Measurements from ENCODE around the gene SLC6A11. TPM values are rescaled to one million over a fixed set of nuclear protein-coding genes. Genes with fewer than 3 reads are reported as not detected.

SLC6A11 gene
- total and polyA plus RNA-seq, 9 of the 15 experiments (the other 6 are each of a cell fraction or from before 2014, with no cell fraction given) = 0.04 TPM; not detected in 8

DNA sequence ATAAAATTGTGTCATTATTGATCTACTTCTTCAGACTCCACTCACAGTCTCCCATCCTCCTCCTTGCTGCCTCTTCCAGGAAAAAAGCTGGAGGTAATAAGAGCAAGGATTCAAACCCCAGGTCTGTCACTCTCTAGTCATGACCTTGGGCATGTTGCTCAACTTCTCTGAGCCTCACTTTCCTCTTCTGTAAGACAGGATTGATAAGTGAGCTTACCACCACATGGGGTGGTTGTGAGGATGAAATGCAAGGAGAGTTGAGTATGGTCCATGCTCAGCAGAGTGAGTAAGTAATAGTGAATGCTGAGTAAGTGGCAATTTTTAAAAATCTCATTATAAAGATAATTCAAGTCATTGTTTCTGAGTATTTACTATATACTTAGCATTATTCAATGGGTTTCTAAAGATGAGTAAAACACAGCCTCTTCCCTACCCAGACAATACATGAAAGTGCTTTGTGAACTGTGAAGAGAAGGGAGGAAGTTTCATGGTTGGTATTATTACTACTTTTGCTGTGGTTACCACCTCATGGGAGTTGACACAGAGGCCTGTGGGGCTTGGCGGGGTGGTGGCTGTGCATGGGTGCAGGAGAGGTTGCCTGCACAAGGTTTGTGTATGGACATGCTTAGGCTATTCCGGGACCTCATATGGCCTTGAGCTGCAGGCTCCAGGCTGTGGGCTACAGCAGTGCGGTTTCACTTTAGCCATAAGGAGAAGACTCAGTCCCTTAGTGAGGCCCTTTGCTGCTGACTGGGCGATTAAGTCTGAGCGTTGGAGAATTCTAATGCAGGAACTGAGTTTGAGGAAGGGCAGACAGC lies 30.0 kb downstream of the SLC6A11 start:
- Histone ChIP-seq H3K4me3 (no peak overlapping the region), H3K9me1 (ENCODE audit: control insufficient read depth, insufficient read depth, low read length) (no peaks in the 10 kb centered on the region), H2AFZ (ENCODE audit: low read depth, low read length) (no peak overlapping the region), H3K27me3 (ENCODE audit: control insufficient read depth in 2 of 2, insufficient read depth in 2 of 2, low read length in 2 of 2) (peaks cover 2 to 35% of the 10 kb centered on the region in 2 experiments; a peak in 3 of 5 replicates), H3K4me1 (replicated peaks in 1 of 2; ENCODE audit: control insufficient read depth in 2 of 2, insufficient read depth in 2 of 2, low read length in 2 of 2) (no peaks in the 10 kb centered on the region), H3K9ac (ENCODE audit: insufficient read depth in 1 of 2, low read depth in 2 of 2, low read length in 2 of 2) (no peak overlapping the region), H4K20me1 (replicated peaks; ENCODE audit: control insufficient read depth, insufficient read depth, low read length) (no peaks in the 10 kb centered on the region; the same call in 1 of the 2 replicates), H3K79me2 (ENCODE audit: control insufficient read depth, insufficient read depth, low read length) (no peaks in the 10 kb centered on the region), H3K27ac (ENCODE audit: extremely low read depth, low read depth, low read length) (no peak overlapping the region), H3K4me2 (ENCODE audit: insufficient read depth, low read length) (no peak overlapping the region), H3K36me3 (ENCODE audit: control insufficient read depth, insufficient read depth, low read length) (no peaks in the 10 kb centered on the region), H3K9me3 (replicated peaks; ENCODE audit: control insufficient read depth, insufficient read depth, low read depth, low read length) (no peaks in the 10 kb centered on the region)
- ChIA-PET POLR2A (no interaction called here), CTCF (ENCODE audit: low intra/inter-chr PET ratio) (no interaction called here)
- 0% methylated on average over 5 of the region's 5 CpGs for WGBS (ENCODE audit: insufficient coverage, low coverage, missing lambda C conversion rate)
- no peak for DNase-seq (ENCODE audit: extremely low read depth in 1 of 4, low spot score in 3 of 4)
- TF ChIP-seq ZNF3 (CRISPR knock-in tag; IDR thresholded peaks at IDR 0.05) = no peak
- no peak for TF ChIP-seq ZNF764 (CRISPR knock-in tag; IDR thresholded peaks at IDR 0.05; ENCODE audit: low read depth)
- TF ChIP-seq, protein P1, sequence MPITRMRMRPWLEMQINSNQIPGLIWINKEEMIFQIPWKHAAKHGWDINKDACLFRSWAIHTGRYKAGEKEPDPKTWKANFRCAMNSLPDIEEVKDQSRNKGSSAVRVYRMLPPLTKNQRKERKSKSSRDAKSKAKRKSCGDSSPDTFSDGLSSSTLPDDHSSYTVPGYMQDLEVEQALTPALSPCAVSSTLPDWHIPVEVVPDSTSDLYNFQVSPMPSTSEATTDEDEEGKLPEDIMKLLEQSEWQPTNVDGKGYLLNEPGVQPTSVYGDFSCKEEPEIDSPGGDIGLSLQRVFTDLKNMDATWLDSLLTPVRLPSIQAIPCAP (CRISPR knock-in tag; IDR thresholded peaks at IDR 0.05; ENCODE audit: borderline replicate concordance) = no peak
- intact Hi-C loops (cut with micrococcal nuclease) = no loop called here
- ATAC-seq = no peak
- BruUV-seq (replicated peaks) = no TSS peak
- FAIRE-seq = no peak
- in situ Hi-C loops (cut with MboI) = no loop called here

DNA sequence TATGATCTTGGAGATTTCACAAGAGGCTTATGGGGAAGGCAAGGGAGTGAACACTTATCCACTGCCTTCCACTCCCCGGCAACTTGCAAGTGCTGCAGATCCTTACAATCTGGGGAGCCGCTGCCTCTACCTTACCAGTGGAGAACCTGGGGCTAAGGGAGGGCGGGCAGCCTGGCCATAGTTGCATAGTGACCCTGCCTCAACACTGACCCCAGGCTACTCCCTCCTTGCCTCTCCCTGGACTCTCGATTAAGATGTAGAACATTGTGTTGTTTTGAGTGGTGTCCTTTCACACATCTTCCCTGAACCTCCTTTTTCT lies 30.6 kb downstream of the SLC6A11 start:
- H3K4me2 ChIP-seq (ENCODE audit: insufficient read depth, low read length) = no peak overlapping the region
- H3K27me3 ChIP-seq (ENCODE audit: control insufficient read depth in 2 of 2, insufficient read depth in 2 of 2, low read length in 2 of 2) = peaks cover 2 to 36% of the 10 kb centered on the region in 2 experiments; a peak in 4 of 5 replicates
- DNase-seq (ENCODE audit: extremely low read depth in 1 of 4, low spot score in 3 of 4) (no peak), FAIRE-seq (no peak), ATAC-seq (no peak)
- no peaks in the 10 kb centered on the region; the same call in 1 of the 2 replicates for H4K20me1 ChIP-seq (replicated peaks; ENCODE audit: control insufficient read depth, insufficient read depth, low read length)
- TF ChIP-seq HNRNPL (IDR thresholded peaks at IDR 0.05; ENCODE audit: low read depth, low read length) (no peak), KLF13 (tag; IDR thresholded peaks at IDR 0.05; ENCODE audit: borderline replicate concordance, low read depth) (no peak), PTRF (tag; IDR thresholded peaks at IDR 0.05) (no peak), BRD4 (IDR thresholded peaks at IDR 0.05) (no peak), RUNX1 (IDR thresholded peaks at IDR 0.05; ENCODE audit: low read depth) (no peak)
- TF ChIP-seq, protein P2, sequence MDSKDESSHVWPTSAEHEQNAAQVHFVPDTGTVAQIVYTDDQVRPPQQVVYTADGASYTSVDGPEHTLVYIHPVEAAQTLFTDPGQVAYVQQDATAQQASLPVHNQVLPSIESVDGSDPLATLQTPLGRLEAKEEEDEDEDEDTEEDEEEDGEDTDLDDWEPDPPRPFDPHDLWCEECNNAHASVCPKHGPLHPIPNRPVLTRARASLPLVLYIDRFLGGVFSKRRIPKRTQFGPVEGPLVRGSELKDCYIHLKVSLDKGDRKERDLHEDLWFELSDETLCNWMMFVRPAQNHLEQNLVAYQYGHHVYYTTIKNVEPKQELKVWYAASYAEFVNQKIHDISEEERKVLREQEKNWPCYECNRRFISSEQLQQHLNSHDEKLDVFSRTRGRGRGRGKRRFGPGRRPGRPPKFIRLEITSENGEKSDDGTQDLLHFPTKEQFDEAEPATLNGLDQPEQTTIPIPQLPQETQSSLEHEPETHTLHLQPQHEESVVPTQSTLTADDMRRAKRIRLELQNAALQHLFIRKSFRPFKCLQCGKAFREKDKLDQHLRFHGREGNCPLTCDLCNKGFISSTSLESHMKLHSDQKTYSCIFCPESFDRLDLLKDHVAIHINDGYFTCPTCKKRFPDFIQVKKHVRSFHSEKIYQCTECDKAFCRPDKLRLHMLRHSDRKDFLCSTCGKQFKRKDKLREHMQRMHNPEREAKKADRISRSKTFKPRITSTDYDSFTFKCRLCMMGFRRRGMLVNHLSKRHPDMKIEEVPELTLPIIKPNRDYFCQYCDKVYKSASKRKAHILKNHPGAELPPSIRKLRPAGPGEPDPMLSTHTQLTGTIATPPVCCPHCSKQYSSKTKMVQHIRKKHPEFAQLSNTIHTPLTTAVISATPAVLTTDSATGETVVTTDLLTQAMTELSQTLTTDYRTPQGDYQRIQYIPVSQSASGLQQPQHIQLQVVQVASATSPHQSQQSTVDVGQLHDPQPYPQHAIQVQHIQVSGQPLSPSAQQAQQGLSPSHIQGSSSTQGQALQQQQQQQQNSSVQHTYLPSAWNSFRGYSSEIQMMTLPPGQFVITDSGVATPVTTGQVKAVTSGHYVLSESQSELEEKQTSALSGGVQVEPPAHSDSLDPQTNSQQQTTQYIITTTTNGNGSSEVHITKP (IDR thresholded peaks at IDR 0.05; ENCODE audit: partially characterized antibody) = no peak
- 2% methylated on average over 4 of the region's 4 CpGs for WGBS (ENCODE audit: insufficient coverage, low coverage, missing lambda C conversion rate)
- CTCF ChIA-PET (ENCODE audit: low intra/inter-chr PET ratio) = no interaction called here
- H2AFZ ChIP-seq (ENCODE audit: low read depth, low read length) = no peak overlapping the region
- H3K9me1 ChIP-seq (ENCODE audit: control insufficient read depth, insufficient read depth, low read length) = no peaks in the 10 kb centered on the region
- BruUV-seq (replicated peaks) = no TSS peak
- no peaks in the 10 kb centered on the region for H3K9me3 ChIP-seq (replicated peaks; ENCODE audit: control insufficient read depth, insufficient read depth, low read depth, low read length)
- H3K4me3 ChIP-seq = no peak overlapping the region
- H3K36me3 ChIP-seq (ENCODE audit: control insufficient read depth, insufficient read depth, low read length) = no peaks in the 10 kb centered on the region
- intact Hi-C loops (cut with micrococcal nuclease) = no loop called here
- POLR2A ChIA-PET = no interaction called here
- no peaks in the 10 kb centered on the region for H3K4me1 ChIP-seq (replicated peaks in 1 of 2; ENCODE audit: control insufficient read depth in 2 of 2, insufficient read depth in 2 of 2, low read length in 2 of 2)
- no peak overlapping the region for H3K9ac ChIP-seq (ENCODE audit: insufficient read depth in 1 of 2, low read depth in 2 of 2, low read length in 2 of 2)
- no peak overlapping the region for H3K27ac ChIP-seq (ENCODE audit: extremely low read depth, low read depth, low read length)
- H3K79me2 ChIP-seq (ENCODE audit: control insufficient read depth, insufficient read depth, low read length) = no peaks in the 10 kb centered on the region
- in situ Hi-C loops (cut with MboI) = no loop called here

All from K562 (cell line).